ENCODE results near the gene MCM9. TPM values are rescaled to one million over a fixed set of nuclear protein-coding genes. Genes with fewer than 3 reads are reported as not detected.

The MCM9 gene
- total and polyA plus RNA-seq, 2 of the 4 experiments (the other 2 are of a cell fraction), result 3.5 to 7.2 TPM

DNA sequence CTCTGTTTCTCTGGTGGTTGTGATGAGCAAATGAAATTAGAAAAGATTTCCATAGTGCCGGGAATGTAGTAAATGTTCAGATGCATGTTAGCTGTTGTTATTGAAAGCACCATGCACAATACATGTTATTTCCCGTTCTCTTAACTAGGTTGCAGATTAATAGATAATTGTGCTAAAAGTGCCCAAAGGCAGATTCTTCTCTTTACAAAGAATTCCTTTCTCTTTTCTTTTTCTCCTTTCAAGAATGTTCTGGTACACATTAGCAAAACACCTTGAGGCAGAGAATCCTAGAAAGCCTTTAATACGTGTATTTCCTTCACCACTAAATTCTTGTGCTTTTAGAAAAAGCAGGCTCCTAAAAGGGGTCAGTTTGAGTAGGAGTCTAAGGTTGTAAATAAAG, 162.1 kb downstream of the MCM9 start:
- intact Hi-C loops (cut with micrococcal nuclease) (no loop called here), in situ Hi-C loops (cut with MboI; ENCODE audit: low sequenced_read_pairs) (loop anchor here (10.0 kb wide), 1 partner anchor 488 kb away; no protein-coding TSS in a partner anchor), dilution Hi-C loops (cut with HindIII; ENCODE audit: low sequenced_read_pairs, unreplicated experiment) (no loop called here)
- Histone ChIP-seq H3K4ac (ENCODE audit: low read depth, low read length) (no peak overlapping the region), H4K20me1 (ENCODE audit: insufficient read depth, low read length) (no peaks in the 10 kb centered on the region), H3K9me3 (ENCODE audit: control insufficient read depth, insufficient read depth, low read length) (no peaks in the 10 kb centered on the region), H2BK5ac (ENCODE audit: low read depth, low read length, poor library complexity, severe bottlenecking) (no peak overlapping the region), H2AK9ac (replicated peaks; ENCODE audit: low read depth, low read length, poor library complexity) (no peak overlapping the region), H3K18ac (ENCODE audit: low read depth, low read length) (no peak overlapping the region), H2AK5ac (ENCODE audit: low read depth, low read length) (no peak overlapping the region), H3K4me3 (ENCODE audit: insufficient read depth, low read depth, low read length) (no peak overlapping the region), H3K27me3 (ENCODE audit: control insufficient read depth, insufficient read depth, low read length) (no peaks in the 10 kb centered on the region; the same call in 1 of the 2 replicates), H2AFZ (replicated peaks; ENCODE audit: low read length, poor library complexity) (no peak overlapping the region), H3K14ac (replicated peaks; ENCODE audit: low read depth, low read length) (no peak overlapping the region), H3K9ac (ENCODE audit: low read depth, low read length) (no peak overlapping the region), H2BK120ac (ENCODE audit: low read depth, low read length) (no peak overlapping the region), H3K23ac (ENCODE audit: low read depth, low read length) (no peak overlapping the region), H2BK20ac (ENCODE audit: low read depth, low read length) (no peak overlapping the region), H3K4me2 (ENCODE audit: low read depth, low read length) (no peak overlapping the region), H4K91ac (ENCODE audit: insufficient read depth, low read depth, low read length) (no peak overlapping the region), H3K4me1 (ENCODE audit: control insufficient read depth, insufficient read depth, low read length) (peaks cover 4% of the 10 kb centered on the region; the same call in 1 of the 2 replicates), H3K27ac (ENCODE audit: insufficient read depth, low read length) (no peak overlapping the region), H3K56ac (ENCODE audit: extremely low read depth, insufficient read depth, low read length) (no peak overlapping the region), H3K9me1 (ENCODE audit: insufficient read depth, low read length) (no peaks in the 10 kb centered on the region), H4K5ac (ENCODE audit: low read depth, low read length) (no peak overlapping the region), H3K36me3 (ENCODE audit: control insufficient read depth, insufficient read depth, low read length) (no peaks in the 10 kb centered on the region), H3K79me1 (ENCODE audit: low read depth in 1 of 2, low read length in 2 of 2) (no peaks in the 10 kb centered on the region), H2BK15ac (ENCODE audit: low read depth, low read length) (no peak overlapping the region), H4K8ac (ENCODE audit: low read depth in 2 of 2, low read length in 2 of 2) (no peak overlapping the region)
- ChIA-PET POLR2A (ENCODE audit: unreplicated experiment) (no interaction called here), CTCF (no interaction called here)
- DNase-seq, result no peak
- no TSS peak for BruUV-seq (replicated peaks)
- ATAC-seq (ENCODE audit: low read depth), result no peak
- no CpG with 5 or more reads among the region's 3 CpGs for WGBS, 2 experiments (ENCODE audit: extremely low coverage in 2 of 2, insufficient read length in 1 of 2)
- TF ChIP-seq POLR2A (IDR thresholded peaks at IDR 0.05; ENCODE audit: low read depth, low read length) (no peak), MXI1 (IDR thresholded peaks at IDR 0.05; ENCODE audit: borderline replicate concordance, low read depth, low read length) (no peak)
- TF ChIP-seq, protein P1, sequence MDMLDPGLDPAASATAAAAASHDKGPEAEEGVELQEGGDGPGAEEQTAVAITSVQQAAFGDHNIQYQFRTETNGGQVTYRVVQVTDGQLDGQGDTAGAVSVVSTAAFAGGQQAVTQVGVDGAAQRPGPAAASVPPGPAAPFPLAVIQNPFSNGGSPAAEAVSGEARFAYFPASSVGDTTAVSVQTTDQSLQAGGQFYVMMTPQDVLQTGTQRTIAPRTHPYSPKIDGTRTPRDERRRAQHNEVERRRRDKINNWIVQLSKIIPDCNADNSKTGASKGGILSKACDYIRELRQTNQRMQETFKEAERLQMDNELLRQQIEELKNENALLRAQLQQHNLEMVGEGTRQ (IDR thresholded peaks at IDR 0.05; ENCODE audit: low read depth, low read length), result no peak
- TF ChIP-seq, protein P2, sequence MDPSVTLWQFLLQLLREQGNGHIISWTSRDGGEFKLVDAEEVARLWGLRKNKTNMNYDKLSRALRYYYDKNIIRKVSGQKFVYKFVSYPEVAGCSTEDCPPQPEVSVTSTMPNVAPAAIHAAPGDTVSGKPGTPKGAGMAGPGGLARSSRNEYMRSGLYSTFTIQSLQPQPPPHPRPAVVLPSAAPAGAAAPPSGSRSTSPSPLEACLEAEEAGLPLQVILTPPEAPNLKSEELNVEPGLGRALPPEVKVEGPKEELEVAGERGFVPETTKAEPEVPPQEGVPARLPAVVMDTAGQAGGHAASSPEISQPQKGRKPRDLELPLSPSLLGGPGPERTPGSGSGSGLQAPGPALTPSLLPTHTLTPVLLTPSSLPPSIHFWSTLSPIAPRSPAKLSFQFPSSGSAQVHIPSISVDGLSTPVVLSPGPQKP (IDR thresholded peaks at IDR 0.05; ENCODE audit: borderline replicate concordance, low read depth, low read length), result no peak

All from IMR-90 (cell line).